Right forelimb (tissue), 1 donor: ENCODE results near the gene UACA.

ENCODE experiments used
- DNase-seq: peaks from one replicate; pipeline ENCODE4 v3.0.0-alpha.2; 2018

Gene UACA

DNA sequence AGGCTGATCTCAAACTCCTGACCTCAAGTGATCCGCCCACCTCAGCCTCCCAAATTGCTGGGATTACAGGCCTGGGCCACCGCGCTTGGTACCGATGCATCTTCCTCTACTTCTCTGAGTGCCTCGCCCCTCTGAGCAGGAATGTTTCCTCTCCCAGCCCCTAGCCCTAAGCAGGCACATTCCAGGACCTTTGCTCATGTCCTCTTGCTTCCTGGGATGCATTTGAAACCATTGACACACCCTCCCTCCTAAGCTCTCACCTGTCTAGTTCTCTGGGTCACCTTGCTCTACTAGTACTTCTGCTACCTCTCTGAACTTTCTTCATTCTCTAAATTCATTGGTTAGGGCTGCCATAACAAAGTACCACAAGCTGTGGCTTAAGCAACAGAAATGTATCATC lies 17.9 kb upstream of the UACA start:
- no peak for DNase-seq

GRCh38 chr15:70778258-70779076 lies 15.1 kb upstream of the UACA start:
- DNase-seq = no peak

DNA sequence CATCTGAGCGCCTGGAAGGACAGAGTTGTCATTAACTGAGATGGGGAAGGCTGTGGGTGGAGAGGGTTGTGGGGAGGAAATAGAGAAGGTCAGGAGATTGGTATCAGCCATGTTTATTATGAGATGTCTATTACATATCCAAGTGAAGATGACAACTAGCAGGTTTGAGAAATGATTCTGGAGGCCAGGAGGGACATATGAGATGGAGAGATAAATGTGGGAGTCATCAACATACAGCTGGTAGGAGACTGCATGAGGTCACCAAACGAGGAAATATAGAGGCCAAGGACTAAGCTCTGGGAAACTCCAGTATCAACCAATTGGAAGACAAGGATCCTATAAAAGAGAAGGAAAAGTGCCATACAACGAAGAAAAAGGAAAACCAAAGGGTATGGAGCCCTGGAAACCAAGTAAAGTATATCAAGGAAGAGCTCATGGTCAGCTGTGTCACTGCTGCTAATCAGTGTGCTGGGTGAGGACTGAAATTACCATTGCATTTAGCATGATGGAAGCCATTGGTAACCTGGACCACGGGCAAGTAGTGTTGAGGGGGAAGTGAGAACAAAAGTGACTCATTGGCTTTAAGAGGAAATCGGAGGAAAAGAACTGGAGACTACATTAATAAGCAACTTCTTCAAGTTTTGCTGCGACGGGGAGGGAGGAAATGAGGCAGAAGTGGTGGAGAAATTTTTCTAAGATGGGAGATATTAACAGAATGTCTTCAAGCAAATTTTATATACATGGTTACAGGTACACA lies 14.0 kb upstream of the UACA start:
- DNase-seq = no peak

DNA sequence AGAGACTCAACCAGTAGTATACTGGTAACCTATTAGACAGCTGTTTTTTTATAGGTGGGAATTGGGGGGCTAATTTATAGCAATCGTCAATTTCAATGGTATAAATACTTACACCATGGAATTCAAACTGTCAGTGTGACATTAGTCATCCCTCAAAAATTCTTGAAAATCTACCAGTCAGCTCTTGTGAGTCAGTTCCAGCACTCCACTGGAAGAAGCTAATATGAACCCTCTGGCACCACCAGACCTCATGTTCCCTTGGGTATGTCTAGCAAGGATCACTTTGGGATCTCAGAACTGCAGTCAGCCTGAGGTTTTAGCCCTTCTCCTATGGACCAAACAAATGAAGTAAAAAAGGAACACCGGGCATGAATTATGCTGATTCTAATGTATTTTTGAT lies 11.8 kb upstream of the UACA start:
- DNase-seq = no peak

DNA sequence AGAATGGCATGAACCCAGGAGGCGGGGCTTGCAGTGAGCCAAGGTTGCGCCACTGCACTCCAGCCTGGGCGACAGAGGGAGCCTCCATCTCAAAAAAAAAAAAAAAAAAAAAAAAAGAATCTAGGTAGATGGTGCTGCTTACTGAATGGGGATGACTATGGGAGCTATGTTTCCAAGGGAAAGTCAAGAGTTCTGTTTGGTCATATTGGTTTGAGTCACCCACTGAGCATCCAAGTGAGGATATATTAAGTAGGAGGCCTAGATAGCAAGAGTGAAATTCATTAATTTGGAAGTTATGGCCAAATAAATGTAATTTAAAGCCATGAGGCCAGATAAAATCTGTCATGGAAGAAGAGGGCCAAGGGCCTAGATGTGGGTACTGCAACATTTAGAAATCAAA lies 9.0 kb upstream of the UACA start:
- no peak for DNase-seq

- DNase-seq = no peak
Measured at GRCh38 chr15:70770863-70771262, 7.5 kb upstream of the UACA start.

- DNase-seq = no peak
Measured at GRCh38 chr15:70768257-70768883, 5.0 kb upstream of the UACA start.

DNA sequence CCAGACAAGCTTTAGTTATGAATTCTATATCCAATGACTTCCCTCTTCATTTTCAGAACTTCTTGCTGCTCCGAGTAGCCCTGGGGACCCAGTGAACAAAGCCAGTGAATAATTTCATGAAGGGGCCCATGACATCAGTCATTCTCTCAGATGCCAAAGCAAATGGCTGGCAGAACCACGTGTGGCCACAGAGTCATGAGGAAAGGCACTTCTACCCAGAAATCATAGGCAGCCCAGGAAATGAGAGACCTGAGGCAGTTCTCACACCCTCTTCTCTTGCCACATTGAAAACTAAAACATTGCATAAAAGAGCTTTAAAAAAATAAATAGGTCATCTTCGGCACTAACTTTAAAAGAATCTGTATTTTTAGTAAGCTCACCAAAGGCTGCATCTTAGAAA lies 4.3 kb upstream of the UACA start:
- DNase-seq = no peak

DNA sequence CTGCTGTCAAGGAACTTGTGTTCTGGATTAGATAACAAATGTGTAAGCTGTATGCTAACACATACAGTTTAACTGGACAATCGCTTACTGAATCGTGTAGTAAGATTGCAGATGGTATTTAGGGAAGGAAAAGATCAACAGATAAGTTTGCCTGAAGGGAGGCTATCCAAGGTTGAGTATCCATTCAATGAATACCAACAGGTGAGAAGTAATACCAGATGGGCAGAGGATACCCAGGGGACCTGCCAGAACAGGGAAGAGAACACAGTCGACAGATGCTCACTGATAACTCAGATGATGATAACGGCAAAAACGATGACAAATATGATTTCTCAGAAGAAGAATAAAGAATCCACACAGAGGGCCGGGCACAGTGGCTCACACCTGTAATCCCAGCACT lies 3.2 kb upstream of the UACA start:
- DNase-seq = no peak

DNA sequence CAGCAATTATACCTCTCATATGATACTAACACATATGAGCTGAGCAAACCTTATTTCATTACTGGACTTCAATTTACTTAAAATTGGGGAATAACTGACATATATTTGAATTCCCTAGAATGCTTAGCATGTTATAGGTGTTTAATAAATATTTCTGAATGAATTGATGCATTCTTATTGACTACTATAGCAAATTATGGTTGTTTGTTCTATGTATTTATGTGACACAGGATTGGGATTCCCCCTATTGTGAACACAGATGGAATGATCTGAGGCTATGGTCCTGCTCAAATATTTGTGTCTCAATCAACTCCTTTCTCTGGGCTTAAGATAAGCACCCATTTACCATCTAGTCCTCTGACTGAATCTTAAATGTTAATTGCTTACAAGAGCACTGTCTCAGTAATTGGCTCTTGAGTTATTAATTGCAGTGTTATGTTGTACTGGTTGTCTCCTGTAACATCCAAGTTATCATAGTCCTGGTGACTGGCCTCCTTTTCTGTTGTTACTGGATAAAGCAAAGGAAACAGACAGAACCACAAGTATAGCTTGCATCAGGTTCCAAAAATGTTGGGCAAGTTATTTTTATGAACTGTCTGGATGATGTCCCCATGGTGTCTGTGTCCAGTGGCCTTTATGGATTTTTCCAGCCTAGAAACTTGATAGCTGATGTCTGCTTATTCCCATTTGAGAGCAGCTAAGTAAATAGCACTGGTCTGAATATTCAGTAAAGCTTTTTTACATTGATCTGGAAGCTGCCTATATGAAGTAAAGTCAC lies 2.3 kb upstream of the UACA start:
- DNase-seq = no peak

GRCh38 chr15:70763950-70764730 lies 782 bp upstream of the UACA start:
- no peak for DNase-seq

DNA sequence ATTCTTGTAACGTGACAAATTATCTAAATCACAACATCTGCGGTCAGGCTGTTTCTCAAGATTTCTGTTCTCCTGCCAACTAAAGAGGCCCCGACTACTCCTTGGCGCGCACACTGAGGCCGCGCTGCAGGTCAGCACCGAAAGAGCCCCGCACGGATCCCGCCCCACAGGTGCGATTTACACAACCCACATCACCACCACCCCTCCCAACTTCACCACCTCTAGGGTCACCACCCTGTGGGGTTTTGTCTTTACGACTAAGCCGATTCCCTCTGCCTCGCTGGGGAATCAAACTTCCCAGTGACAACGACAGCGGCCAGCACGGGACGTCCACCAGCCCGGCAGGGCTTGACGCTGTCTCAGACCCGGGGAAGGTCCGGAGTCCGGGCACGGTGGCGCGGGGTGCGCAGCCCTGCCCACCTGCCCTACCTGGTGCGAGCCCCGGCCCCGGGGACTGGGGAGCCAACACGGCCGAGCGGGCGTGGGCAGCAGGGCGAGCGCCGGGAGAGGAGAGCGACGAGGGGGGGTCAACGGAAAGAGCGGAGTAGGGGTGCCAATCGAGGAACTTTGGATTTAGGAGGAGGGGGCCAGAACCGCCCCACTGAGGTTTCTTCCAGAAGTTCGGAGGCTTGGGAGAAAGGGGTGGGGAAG lies 764 bp downstream of the UACA start:
- peak; percentile 65 for DNase-seq

DNA sequence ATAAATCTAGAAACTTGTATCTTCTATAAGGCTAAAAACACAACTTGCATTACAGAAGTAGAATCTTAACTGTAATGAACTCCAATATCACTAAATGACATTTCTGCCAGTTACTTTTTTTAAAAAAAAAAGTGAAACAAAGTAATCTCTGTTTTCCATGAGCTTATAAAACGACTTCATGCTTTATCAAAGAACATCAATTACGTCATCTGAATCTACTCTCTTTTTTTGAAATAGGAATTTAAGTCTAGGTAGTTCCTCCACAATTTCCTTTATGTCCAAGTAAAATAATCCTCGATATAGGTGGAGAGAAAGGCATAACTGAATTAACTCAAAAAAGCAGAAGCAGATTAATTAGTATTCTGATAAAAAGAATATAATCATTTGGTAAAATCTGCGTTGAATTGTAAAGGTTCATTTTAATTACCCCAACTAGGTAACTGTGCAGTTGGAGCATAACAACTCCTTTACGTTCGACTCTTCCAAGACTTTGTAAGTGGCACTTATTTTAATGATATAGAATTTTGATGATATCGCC lies 1.4 kb downstream of the UACA start:
- no peak for DNase-seq

GRCh38 chr15:70761046-70761445 lies 2.3 kb downstream of the UACA start:
- no peak for DNase-seq

DNA sequence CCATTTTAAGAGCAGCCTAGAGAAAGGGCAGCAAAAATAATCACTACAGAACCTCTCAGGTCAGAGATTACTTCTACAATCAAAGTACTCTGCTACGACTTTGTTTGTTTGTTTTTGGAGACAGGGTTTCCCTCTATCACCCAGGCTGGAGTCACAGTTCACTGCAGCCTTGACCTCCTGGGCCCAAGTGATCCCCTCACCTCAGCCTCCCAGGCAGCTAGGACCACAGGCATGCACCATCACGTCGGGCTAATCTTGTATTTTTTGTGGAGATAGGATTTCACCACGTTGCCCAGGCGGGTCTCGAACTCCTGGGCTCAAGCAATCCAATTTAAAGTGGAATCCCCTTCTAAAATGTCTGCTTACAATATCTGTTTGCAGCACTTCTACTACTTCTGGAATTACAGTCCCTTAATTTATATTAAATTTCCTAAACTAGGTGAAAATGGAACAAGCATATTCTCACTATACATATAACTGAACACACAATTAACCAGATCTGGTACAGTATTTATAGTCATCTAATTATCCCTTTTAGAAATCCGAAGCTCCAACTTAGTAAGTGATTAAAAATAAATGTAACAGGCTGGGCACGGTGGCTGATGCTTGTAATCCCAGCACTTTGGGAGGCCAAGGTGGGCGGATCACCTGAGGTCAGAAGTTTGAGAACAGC lies 4.4 kb downstream of the UACA start:
- no peak for DNase-seq

DNA sequence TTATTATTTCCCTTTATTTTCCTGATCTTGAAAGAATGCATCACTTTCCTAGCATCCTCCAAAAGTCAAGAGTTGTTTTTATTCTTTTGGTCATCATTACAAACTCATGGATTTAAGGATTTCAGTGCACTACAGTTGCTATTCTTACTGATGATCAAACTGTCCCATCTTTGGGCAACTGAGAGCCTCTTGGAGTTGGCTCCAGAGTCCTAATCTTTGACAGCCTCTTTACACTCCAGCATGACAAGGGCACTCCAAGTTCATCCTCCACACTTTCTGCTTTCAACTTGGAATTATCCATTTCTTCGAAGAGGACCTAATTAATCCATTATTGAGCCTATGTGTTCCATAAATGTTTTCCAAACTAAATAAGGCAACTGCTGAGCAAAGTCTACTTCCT lies 5.7 kb downstream of the UACA start:
- no peak for DNase-seq

GRCh38 chr15:70754862-70755261 lies 8.5 kb downstream of the UACA start:
- no peak for DNase-seq

DNA sequence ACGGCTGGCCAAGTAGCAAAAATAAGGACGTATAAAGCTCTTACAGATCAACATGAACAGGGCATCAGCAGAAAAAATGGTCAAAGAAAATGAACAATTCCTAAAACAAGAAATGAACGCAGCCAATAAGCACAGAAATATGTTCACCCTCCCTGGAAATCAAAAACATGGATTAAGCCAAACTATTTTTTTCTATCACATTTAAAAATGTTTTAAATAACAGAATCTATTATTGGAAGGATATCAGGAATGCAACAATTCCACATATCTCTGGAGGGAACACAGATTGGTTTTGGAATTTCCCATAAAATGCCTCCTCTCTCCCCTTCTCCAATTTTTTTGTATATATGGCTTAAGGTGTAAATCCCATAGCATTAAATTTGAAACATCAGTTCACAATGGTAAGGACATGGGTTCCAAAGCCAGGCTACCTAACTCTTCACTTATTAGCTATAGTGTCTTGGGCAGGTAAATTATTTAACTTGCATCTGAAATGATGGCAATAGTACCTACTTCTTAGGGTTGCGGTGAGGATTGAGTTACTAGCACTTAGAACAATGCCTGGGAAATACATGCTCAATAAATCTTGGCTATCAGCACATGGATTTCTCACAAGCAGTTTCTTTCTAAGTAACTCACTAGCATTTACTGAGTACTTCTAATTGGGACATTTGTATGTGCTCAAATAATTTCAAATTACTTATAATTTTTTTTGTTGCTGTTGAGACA lies 10.1 kb downstream of the UACA start:
- no peak for DNase-seq

DNA sequence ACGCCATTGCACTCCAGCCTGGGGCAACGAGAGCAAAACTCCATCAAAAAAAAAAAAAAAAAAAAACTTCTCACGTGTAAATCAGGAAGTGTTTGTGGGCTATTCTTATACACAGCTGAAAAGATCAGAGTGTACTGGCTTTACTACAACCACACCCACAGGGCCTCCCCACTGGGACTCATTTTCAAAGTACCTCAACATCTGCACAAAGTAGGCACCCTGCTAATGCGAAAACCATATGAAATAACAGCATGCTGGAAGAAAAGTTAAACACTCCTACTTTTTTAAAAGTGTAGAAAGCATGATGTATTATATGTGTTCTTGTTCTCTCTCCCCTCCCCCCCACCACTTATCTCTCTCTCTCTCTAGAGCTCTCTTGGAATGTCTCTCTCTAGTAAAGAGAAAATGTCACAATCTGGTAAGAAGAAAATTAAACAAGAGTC lies 11.1 kb downstream of the UACA start:
- peak; percentile 48 for DNase-seq
